ENCODE data around the gene MMP24OS.
"Not testable (repeated sequence)": the region's sequence is repeated elsewhere in the genome, so short reads cannot be mapped to it uniquely, and the experiment has no call there.

MMP24OS gene

DNA sequence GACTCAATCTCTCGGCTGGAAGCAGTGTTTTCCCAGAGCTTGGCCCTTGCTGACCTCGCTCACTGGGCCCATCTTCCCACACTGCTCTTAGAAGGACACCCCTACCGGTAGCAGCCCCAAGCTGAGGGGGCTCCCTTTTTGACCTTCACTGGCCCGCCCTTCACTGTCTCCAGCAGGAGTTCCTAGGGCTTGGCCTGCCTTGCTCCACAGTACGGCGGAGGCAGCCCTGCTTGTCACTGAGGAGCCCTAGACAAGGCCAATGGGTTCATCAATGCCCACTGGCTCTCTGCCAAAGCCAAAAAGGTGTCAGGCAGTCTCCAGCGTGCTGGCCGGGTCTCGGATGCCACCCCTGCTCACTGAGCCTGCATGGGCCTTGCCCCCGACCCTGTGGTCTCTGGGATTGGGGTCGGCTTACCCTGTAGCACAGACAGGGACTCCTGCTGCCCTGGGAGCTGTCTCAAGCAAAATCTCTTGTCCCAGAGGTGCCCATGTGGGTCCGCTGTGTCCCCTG lies 2.1 kb downstream of the MMP24OS start:
- DNase-seq (ENCODE audit: low spot score) = no peak

DNA sequence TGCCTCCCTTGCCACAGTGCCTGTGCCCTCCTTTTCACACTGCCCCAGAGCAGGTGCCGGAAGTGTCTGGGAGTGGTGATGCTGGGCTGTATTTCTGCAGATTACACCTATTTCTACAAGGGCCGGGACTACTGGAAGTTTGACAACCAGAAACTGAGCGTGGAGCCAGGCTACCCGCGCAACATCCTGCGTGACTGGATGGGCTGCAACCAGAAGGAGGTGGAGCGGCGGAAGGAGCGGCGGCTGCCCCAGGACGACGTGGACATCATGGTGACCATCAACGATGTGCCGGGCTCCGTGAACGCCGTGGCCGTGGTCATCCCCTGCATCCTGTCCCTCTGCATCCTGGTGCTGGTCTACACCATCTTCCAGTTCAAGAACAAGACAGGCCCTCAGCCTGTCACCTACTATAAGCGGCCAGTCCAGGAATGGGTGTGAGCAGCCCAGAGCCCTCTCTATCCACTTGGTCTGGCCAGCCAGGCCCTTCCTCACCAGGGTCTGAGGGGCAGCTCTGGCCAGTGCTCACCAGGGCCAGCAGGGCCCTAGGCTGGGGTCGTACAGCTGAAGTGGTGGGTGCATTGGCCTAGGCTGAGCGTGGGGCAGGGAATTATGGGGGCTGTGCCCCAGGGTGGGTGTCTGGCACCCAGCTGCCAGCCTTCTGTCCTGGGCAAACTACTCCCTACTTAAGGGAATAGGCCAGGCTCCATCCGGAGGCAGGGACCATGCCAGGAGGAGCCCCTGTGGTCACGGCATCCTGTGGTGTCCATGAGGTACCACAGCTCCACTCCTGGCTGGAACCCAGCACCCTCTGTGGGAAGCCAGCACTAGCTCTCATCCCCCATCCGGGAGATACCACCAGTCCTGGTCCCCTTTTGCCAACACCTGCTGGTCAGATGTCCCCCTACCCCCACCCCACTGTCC lies 3.5 kb downstream of the MMP24OS start:
- no peak for DNase-seq (ENCODE audit: low spot score)

DNA sequence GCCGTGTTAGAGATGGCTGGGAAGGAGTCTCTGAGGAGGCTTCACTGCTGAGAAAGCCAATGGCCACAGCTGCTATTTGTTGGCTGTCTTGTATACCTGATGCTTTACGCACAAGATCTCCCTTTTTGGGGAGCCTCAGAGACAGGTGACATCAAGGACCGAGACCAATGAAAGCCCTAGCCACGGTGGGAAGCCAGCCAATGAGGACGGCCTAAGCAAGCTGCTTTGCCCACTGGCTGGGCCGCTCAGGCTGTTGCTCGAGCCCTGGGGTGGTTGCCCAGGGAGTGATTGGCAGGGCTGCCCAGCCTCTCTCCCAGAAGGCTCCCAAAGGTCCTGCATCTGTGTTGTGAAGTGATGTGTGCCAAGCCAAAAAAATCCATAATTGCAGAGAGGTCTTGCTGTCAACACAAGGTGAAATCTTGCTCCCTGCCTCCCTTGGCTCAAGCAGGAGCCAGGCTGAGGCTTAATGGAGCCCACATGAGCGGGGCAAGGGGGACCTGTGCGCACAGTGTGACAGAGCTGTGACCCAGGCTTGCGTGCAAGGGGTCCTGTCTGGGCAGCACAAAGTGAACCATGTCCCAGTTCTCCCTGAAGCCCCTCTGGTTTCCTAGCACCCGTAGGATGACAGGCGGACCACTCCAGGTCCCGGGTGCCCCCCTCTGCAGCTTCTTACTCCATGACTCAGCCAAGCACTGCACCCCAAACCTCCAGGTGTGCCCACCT lies 4.3 kb downstream of the MMP24OS start:
- DNase-seq (ENCODE audit: low spot score) = no peak

DNA sequence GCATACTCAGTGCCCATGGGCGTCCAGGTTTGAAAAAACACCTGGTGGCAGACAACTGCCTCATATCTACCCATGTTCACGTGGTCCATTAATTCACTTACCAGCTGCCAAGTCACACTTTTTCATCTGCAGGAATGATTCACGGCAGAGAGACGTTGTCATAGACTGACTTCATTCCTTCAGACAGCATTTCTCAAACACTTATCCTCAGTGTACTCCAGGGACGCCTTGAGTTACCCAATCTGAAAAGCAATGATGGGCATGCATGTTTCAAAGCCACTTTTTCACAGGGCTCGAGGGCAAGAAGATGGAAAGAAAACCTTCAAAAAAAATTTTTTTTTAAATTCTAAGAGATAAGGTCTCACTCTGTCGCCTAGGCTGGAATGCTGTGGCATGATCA lies 6.0 kb downstream of the MMP24OS start:
- DNase-seq (ENCODE audit: low spot score) = no peak

DNA sequence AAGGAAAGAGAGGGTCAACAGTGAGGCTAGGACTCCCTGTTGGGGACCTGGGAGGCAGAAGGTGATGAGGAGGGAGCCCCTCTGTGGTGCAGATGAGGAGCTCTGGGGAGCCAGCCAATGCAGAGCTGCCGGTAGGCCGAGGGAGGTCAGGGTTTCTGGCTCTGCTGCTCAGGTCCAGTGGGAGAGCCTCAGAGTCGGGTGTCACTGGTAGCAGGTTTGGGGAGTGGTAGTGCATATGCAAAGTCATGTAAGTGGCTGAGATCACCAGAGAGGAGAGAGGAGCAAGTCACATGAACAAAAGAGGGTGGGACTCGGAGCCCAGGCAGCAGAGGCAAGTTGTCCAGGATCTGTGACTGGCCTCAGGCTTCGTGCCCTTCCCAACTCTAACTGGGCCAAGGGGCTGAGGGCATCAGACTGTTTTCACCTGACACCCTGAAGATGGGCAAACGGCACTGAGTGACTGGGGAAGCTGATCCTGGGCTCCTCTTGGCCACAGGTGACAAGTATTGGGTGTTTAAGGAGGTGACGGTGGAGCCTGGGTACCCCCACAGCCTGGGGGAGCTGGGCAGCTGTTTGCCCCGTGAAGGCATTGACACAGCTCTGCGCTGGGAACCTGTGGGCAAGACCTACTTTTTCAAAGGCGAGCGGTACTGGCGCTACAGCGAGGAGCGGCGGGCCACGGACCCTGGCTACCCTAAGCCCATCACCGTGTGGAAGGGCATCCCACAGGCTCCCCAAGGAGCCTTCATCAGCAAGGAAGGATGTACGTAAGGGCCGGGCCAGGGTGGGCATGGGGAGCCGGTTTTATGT lies 6.6 kb downstream of the MMP24OS start:
- DNase-seq (ENCODE audit: low spot score) = no peak

GRCh38 chr20:35270021-35270902 lies 7.7 kb downstream of the MMP24OS start:
- DNase-seq (ENCODE audit: low spot score) = no peak

- peak; percentile 47 for DNase-seq (ENCODE audit: low spot score)
Measured at GRCh38 chr20:35269055-35269781, 8.7 kb downstream of the MMP24OS start.

DNA sequence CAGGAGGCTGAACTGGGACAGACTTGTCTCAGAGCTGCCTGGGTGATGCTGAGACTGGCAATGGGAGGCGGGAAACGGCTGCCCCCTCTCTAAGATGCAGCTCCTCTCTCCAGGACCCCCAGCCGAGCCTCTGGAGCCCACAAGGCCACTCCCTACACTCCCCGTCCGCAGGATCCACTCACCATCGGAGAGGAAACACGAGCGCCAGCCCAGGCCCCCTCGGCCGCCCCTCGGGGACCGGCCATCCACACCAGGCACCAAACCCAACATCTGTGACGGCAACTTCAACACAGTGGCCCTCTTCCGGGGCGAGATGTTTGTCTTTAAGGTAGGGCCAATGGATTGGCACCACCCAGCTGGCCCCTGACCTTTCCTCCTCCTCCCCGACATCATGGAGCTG lies 10.8 kb downstream of the MMP24OS start:
- no peak for DNase-seq (ENCODE audit: low spot score)

DNA sequence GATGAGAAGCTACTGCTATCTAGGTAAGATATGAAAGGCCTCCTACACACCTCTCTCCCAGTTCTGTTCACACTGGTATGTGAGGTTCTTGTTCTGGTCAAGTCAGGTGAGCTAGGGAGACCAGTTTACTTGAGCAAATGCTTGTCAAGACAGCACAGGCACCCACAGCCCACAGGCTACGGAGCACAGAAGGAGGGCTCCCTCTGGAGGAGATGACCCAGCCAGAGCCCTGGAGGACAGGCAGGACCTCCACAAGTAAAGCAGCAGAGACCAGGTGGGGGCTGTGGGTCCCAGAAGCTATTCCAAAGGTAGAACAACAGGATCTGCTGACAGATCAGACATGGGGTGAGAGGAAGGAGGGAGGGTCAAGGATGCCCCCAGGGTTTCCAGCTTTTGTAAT lies 13.2 kb downstream of the MMP24OS start:
- peak; percentile 14 for DNase-seq (ENCODE audit: low spot score)

GRCh38 chr20:35263532-35264341 lies 14.2 kb downstream of the MMP24OS start:
- DNase-seq (ENCODE audit: low spot score) = peak; percentile 53

- DNase-seq (ENCODE audit: low spot score) = peak; percentile 61
Measured at GRCh38 chr20:35262731-35263531, 15.0 kb downstream of the MMP24OS start.

DNA sequence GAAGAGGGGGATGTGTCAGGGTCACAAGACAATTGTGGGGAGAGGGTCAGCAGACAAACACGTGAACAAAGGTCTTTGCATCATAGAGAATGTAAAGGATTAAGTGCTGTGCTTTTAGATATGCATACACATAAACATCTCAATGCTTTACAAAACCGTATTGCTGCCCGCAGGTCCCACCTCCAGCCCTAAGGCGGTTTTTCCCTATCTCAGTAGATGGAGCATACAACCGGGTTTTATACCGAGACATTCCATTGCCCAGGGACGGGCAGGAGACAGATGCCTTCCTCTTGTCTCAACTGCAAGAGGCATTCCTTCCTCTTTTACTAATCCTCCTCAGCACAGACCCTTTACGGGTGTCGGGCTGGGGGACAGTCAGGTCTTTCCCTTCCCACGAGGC lies 15.6 kb downstream of the MMP24OS start:
- DNase-seq (ENCODE audit: low spot score) = not testable (repeated sequence)

DNA sequence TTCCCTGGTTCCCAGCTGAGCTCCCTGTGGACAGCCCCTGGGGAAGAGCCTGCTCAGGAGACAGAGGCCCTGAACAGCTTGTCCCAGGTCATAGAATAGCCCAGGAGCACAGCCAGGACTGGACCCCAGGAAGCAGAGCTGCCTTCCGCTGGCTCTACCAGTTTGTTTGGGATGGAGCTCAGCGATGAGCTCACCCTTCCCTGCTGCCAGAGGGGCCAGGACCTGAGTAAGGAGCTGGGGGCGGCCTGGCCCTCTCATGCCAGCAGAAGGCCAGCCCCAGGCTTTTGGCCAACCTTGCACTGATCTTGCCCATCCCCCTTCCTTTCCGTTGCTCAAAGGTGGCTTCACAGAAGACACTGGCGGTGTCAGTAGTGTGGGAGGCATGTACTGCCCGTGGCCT lies 17.5 kb downstream of the MMP24OS start:
- no peak for DNase-seq (ENCODE audit: low spot score)

GRCh38 chr20:35257175-35257909 lies 20.6 kb downstream of the MMP24OS start:
- DNase-seq (ENCODE audit: low spot score) = no peak

GRCh38 chr20:35254448-35254999 lies 23.4 kb downstream of the MMP24OS start:
- no peak for DNase-seq (ENCODE audit: low spot score)

DNA sequence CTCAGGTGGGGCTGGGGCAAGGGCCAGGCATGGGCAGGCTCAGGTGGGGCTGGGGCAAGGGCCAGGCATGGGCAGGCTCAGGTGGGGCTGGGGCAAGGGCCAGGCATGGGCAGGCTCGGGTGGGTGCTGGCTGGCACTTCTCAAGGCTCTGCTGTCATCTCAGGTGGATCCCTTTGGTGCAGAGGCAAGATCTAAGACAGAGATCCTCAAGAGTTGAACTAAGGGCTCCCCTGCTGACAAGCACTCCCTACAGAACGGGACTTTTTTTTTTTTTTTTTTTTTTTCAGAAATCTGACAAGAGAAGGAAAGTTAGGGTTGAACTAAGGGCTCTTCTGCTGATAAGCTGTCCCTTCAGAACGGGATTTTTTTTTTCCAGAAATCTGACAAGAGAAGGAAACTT lies 24.9 kb downstream of the MMP24OS start:
- DNase-seq (ENCODE audit: low spot score) = no peak

- not testable (repeated sequence) for DNase-seq (ENCODE audit: low spot score)
Measured at GRCh38 chr20:35252598-35252997, 25.3 kb downstream of the MMP24OS start.

DNA sequence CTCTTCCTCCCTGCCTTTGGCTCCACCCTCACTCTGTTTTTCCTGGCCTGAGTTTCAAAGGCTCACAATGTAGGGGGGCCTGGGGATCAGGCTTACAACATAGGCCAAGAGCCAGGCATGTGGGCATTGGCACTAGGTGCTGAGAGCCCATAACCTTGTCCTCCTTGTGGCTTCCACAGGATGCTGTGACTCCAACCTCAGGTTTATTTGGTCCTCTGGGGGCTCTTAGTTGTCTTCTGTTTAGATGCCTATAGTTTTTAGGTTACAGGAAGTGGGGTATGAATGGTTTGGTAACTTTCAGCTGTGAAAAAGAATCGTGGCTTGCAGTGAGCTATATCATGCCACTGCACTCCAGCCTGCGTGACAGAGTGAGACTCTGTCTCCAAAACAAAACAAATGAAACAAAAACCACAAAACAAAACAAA lies 25.9 kb downstream of the MMP24OS start:
- DNase-seq (ENCODE audit: low spot score) = no peak

Measured in LoVo (cell line).